Dermis microvascular lymphatic vessel endothelial cell (primary cell): ENCODE results near the gene UCP2. TPM values are rescaled to one million over a fixed set of nuclear protein-coding genes. Genes with fewer than 3 reads are reported as not detected.
"Not testable (repeated sequence)": the region's sequence is repeated elsewhere in the genome, so short reads cannot be mapped to it uniquely, and the experiment has no call there.

ENCODE experiments used
- DNase-seq, 2 donors: peaks; one replicate each; pipeline versions ENCODE4 v3.0.0 to v3.0.0-alpha.2; 2010; ENCODE audit warnings: low read depth in 2 of 2
- total RNA-seq: library from RNA; depleted of rRNA; stranded (reverse); fragments of >200 nt; gene quantifications from 2 replicates; pipeline ENCODE4 v1.2.1, GENCODE V29; 2014

The UCP2 gene
- total RNA-seq, 1 donor from 2014 or later, result 7.6 TPM

DNA sequence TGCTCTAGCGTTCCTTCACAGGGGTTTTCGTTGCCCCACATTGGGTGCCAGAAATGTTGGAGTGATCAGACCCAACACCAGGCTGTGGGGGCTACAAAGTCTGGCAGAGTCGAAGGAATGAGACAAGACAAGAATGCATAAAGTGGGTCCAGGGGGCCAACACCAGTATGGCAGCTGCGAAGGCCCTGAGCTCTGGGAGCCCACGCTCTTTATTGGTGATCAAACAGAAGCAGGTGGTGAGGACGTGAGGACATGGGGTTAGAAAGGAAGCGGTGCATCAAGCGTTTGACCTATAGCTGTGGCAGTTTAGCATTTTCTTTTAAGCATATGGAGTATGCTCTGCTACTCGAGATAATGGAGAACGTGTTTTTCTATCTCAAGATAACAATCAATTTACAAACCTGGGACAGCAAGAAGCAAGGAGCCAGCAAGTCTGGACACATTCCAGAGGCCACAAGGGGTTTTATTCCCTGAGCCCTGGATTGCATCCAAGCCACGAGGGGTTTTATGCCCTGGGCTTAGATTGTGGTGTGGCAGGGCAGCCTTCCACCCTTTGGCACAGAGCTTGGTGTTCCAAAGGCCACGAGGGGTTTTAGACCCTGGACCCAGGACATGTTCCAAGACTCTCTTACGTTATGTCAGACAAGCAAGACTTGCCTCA is 35.7 kb downstream of the UCP2 start:
- no peak for DNase-seq

DNA sequence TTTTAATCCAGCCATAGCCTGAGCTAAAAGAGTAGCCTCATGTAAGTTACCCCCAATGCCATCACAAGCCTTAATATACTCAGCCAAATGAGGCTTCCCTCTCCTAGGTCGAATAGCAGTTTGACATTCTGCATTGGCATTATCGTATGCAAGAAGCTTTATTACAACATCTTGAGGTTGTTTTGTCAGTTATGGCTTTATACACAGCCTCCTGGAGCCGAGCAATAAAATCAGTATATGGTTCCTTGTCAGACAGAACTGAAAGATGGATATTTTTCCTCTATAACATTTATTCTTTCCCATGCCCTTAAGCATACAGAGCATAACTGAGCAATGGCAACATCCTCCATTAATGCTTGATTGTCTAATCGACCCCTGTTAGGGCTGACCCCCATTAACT is 37.2 kb downstream of the UCP2 start:
- no peak for DNase-seq

DNA sequence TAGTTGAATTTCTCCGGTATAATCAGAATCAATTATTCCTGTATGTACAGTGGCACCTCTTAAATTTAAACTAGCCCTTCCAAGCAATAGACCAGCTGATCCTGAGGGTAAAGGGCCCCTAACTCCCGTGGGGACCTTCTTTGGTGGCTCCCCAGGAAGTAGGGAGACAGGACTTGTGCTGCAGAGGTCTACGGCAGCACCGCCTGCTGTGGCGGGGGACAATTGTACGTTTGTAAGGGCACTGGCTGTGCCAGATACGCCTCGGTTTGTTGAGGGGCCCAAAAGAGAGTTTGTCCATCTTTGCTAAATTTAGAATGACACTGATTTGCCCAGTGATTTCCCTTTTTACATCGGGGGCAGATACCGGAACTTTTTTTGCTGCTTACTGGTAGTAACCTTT is 37.7 kb downstream of the UCP2 start:
- DNase-seq, result no peak

DNA sequence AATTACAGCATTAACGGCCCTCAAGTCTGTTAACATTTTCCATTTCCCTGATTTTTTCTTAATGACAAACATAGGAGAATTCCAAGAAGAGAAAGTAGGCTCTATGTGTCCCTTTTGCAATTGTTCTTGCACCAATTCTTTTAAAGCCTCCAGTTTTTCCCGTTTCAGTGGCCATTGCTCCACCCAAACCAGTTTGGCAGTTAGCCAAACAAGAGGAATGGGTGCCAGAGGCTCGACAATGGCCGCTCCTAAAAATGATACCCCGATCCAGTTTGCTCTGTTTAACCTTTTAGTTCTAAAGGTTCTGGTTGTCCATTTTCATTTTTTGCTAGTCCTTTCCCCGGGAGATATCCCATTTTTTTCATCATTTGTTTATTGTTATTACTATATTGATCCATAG is 38.6 kb downstream of the UCP2 start:
- no peak for DNase-seq

DNA sequence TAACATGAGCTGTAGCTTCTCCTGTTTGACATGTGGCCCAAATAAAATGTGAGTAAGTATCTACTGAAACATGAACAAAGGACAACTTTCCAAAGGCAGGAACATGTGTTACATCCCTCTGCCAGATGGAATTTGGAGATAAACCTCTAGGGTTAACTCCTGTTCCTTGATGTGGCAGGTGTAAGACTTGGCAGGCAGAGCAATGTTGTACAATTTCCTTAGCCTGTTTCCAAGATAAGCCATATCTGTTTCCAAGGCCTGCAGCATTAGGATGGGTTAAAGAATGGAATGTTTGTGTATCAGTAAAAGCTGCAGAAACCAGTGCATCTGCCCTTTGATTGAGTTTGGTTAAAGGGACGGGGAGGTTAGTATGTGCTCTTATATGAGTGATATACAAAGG is 40.6 kb downstream of the UCP2 start:
- peak; percentile 64 to 95 for DNase-seq

DNA sequence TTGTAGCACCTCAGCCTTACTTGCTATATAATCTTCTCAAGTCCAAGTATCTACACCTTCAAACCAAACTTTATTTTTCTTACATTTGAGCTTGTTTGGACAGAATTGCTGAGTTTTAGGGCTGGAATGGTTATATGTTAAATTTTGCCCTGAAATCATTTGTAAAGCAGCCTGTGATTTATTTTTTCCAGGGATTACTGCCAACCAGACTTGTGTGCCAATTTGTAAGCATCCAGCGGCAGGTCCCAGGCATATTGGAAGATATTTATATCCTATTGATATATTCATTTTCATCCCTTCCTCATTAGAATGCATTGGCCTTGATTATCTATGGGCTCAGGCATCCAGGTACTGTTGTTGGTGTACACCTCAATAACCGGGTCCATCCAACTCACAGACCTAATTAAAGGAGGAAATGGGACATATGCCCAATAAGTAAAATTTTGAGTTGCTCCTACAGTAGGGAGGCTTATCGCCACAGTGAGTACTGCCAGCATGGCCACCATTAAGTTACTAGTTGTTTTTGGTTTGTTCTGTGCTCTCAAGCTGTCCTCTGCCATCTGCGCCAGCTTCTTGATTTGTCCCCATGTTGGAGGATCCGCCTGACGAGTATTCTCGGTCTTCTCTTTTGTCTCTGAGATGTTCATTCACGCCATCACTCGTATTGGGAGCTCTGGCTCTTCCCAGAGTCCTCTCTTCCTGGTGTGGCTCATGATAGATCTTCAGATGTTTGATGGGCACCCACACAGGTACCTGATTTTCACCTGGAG is 41.7 kb downstream of the UCP2 start:
- peak; percentile 21 to 28 for DNase-seq

DNA sequence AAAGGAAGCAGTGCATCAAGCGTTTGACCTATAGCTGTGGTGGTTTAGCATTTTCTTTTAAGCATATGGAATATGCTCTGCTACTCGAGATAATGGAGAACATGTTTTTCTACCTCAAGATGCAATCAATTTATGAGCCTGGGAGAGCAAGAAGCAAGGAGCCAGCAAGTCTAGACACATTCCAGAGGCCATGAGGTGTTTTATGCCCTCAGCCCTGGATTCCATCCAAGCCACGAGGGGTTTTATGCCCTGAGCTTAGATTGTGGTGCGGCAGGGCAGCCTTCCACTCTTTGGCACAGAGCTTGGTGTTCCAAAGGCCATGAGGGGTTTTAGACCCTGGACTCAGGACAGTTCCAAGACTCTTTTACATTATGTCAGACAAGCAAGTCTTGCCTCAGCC is 43.5 kb downstream of the UCP2 start:
- DNase-seq, result no peak

DNA sequence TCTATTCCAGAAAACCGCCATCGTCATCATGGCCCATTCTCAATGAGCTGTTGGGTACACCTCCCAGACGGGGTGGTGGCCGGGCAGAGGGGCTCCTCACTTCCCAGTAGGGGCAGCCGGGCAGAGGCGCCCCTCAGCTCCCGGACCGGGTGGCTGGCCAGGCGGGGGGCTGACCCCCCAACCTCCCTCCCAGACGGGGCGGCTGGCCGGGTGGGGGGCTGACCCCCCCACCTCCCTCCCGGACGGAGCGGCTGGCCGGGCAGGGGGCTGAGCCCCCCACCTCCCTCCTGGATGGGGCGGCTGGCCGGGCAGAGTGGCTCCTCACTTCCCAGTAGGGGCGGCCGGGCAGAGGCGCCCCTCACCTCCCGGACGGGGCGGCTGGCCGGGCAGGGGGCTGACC is 46.6 kb downstream of the UCP2 start:
- DNase-seq, result not testable (repeated sequence)

DNA sequence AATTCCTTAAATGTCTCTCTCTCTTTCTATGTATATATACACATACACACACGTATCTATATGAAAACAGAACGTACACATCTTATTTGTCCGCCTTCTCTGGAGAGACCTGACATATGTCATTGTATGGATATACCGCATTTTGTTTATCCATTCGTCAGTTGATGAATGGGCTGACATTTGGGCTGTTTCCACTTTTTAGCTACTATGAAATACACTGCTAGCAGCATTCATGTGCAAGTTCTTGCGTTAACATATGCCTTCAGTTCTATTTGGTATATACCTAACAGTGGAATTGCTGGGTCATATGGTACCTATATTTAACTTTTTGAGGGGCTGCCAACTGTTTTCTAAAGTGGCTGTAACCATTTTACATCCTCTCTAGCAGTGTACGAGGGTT is 49.9 kb downstream of the UCP2 start:
- DNase-seq, result no peak

DNA sequence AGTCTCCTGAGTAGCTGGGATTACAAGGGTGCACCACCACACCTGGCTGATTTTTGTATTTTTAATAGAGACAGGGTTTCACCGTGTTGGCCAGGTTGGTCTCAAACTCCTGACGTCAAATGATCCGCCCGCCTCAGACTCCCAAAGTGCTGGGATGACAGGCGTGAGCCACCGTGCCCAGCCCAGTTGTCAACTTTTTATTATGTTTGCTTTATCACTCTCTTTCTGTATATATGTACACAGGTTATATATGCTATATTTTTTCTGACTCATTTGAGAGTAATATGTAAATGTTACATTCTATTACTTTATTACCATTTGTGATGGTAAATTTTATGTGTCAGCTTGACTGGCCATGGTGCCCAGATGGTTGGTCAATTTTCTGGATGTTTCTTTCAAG is 50.7 kb downstream of the UCP2 start:
- no peak for DNase-seq

DNA sequence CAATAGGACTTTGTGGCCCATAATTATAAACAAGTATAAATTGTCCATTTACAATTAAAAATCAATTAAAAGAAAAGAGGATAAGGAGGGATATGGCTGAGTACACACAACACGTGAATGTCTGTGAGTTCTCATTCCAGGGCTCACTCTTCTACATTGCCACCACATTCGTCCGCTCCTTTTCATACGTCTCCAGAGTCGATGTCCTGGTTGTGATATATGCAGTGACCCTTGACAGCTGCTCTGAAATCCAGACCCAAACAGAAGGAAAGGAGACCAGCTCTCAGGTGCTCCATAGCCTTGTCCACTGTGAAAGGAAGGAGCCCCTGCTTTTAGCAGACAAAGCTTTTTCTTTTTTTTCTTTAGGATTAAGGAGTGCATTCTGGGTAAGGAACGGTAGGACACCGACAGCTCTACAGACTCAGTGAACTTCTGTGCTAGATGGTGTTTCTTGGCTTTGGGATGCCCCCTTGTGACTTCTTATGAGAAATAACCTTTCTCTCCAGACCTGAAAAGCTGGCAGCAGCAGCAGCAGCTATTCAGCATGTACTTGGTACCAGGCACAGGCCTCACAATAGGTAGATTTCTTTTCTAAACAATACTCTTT is 51.5 kb downstream of the UCP2 start:
- peak in 1 of 2 donors; percentile 78 for DNase-seq

DNA sequence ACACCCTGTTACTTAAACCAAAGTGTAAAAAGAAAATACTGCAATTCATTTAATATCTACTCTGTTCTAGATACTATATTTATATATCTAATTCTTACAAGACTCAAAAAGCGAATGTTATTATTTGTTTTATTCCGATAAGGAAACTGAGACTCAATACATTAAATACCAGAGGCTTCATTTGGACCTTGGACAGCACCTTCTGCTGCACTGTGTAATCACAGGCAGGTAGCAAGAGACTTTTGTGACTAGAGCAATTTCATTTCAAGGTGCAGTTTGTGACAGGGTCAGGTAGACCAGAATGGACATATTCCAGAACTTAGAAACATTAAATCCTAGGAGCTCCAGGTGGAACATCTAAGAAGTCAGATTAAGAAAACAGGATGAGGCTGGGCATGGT is 53.3 kb downstream of the UCP2 start:
- DNase-seq, result no peak

Other genes starting within 250 kb of the UCP2 start
- gene RAB6A, start 221.8 kb downstream of the UCP2 start, total RNA-seq, result 80.4 and 90.9 TPM in 2 replicates
- gene MRPL48, start 195.0 kb downstream of the UCP2 start, total RNA-seq, result 23.9 and 34.0 TPM in 2 replicates
- 37.6 and 39.4 TPM in 2 replicates for gene COA4, start 106.0 kb downstream of the UCP2 start, total RNA-seq
- gene PAAF1, start 105.8 kb downstream of the UCP2 start, total RNA-seq, result 4.5 and 6.4 TPM in 2 replicates
- 0.13 TPM in 1 of 2 replicates, not detected in the other for gene DNAJB13, start 31.8 kb downstream of the UCP2 start, total RNA-seq
- under 0.01 and 0.38 TPM in 2 replicates for gene UCP3, start 26.2 kb upstream of the UCP2 start, total RNA-seq
- 7.1 and 12.5 TPM in 2 replicates for gene C2CD3, start 188.2 kb upstream of the UCP2 start, total RNA-seq
- 21.3 and 22.3 TPM in 2 replicates for gene PPME1, start 188.4 kb upstream of the UCP2 start, total RNA-seq